Neural progenitor cell (in vitro differentiated cells): ENCODE data around the gene ARHGEF19.

Source experiments
- EZH2 ChIP-seq: fragments of 200-600 bp; sonication (generic); IDR thresholded peaks from 2 replicates; pipeline ENCODE4 v1.6.1; 2017; ENCODE audit warnings: antibody characterized with exemption, mild to moderate bottlenecking, moderate library complexity
- EZH2phosphoT487 ChIP-seq: fragments of 200-600 bp; sonication (generic); IDR thresholded peaks from 2 replicates; pipeline ENCODE4 v1.6.1; 2017; ENCODE audit warnings: antibody characterized with exemption
- TF ChIP-seq, protein P1 (sequence below): fragments of 200-600 bp; sonication (generic); IDR thresholded peaks from 2 replicates; pipeline ENCODE4 v1.5.1; 2017; ENCODE audit warnings: antibody characterized with exemption, mild to moderate bottlenecking

DNA sequence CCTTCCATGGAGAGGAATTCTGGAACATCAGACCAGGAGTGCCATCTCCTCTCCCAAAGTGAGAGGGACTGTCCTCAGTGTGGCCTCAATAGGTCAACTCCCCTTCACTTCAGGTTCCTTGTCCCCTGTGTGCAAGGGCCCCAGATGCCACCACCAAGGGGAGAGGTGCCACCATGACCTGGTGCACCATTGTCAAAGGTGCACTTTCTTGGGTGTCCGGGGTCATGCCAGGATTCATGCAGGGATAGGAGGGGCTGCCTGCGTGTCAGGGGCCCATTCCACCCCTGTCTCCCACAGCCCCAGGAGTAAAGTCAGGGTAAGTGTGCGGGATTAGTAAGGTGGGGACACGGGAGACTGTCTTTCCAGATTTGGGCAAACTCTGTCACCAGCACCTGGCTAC, 35.1 kb downstream of the ARHGEF19 start:
- TF ChIP-seq, protein P1, sequence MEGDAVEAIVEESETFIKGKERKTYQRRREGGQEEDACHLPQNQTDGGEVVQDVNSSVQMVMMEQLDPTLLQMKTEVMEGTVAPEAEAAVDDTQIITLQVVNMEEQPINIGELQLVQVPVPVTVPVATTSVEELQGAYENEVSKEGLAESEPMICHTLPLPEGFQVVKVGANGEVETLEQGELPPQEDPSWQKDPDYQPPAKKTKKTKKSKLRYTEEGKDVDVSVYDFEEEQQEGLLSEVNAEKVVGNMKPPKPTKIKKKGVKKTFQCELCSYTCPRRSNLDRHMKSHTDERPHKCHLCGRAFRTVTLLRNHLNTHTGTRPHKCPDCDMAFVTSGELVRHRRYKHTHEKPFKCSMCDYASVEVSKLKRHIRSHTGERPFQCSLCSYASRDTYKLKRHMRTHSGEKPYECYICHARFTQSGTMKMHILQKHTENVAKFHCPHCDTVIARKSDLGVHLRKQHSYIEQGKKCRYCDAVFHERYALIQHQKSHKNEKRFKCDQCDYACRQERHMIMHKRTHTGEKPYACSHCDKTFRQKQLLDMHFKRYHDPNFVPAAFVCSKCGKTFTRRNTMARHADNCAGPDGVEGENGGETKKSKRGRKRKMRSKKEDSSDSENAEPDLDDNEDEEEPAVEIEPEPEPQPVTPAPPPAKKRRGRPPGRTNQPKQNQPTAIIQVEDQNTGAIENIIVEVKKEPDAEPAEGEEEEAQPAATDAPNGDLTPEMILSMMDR, result no peak
- TF ChIP-seq EZH2 (no peak), EZH2phosphoT487 (no peak)
